Measurements from ENCODE around the gene PSMD12.
"Not testable (repeated sequence)": the region's sequence is repeated elsewhere in the genome, so short reads cannot be mapped to it uniquely, and the experiment has no call there.

The PSMD12 gene

GRCh38 chr17:67366193-67367157 is at the start of gene PSMD12:
TSS of gene PSMD12 (minus strand) at chr17:67366577. CDS start at chr17:67366519, 58 bp downstream.
- DNase-seq, result peak; percentile 90

DNA sequence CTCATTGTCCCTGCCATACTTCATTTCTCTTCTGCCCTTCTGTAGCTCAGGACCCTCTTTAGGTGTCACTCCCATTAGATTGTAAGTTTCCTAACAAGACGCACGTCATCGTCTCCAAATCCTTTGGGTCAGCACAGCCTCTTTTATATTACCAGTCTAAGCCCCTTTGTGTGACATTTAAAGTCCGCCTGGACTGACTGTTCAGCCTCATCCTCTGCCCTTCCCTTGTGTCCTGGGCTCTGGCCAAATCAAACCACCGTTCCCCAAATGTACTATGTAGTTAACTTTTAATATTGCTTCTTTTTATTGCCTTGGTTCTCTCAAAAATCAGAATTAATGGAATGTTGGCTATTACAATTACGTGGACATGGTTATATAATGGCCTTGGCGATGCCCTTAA is 48.9 kb upstream of the PSMD12 start:
- DNase-seq, result no peak

DNA sequence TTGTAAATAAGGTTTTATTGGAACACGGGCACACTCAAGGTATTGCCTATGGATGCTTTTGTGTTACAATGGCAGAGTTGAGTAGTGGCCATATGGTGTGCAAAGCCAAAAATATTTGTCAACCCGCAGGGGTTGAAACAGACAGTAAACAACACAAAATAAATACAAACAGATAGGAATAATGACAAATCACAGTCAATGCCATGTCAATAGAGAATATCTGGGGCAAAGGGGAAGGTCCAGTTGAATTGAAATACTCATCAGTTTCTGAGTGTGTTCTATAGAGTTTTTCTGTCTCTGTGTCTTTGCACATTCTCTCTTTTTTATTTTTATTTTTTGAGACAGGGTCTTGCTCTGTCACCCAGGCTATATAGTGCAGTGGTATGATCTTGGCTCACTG is 48.2 kb upstream of the PSMD12 start:
- DNase-seq, result no peak

DNA sequence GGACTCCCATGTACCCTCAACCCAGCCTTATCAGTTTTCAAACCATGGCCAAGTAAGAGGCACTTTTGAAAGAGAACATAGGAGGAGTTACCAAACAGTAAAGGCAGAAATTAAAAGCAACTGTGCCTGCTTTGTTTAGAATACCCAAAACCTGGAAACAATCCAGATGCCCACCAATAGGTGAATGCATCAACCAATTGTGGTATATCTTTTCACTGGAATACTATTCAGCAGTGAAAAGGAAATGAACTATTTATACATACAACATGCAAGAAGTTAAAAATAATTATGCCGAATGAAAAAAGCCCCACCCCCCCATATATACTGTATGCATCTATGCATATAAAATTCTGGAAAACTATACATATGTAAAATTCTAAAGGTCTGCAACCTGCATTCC is 47.8 kb upstream of the PSMD12 start:
- DNase-seq, result no peak

DNA sequence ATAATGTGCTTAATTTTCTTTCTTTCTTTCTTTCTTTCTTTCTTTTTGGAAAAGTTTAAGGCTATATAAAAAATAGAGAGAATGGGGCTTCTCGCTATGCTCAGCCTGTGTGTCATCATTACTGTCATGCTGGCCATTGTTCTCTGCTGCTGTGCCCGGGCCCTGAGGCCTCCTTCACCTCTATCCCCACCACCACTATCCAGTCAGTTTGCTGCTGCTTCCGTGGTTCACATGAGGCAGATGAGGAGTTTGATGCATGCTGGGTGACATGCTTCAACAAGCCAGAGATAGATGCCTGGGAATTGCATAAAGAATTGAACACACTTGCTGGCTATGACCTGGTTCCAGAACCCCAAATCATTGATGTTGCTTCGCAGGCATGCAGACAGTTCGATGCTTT is 47.0 kb upstream of the PSMD12 start:
- no peak for DNase-seq

- no peak for DNase-seq
Measured at GRCh38 chr17:67412941-67413340, 46.6 kb upstream of the PSMD12 start.

- no peak for DNase-seq
Measured at GRCh38 chr17:67412032-67412431, 45.7 kb upstream of the PSMD12 start.

- DNase-seq, result no peak
Measured at GRCh38 chr17:67411397-67411796, 45.0 kb upstream of the PSMD12 start.

- not testable (repeated sequence) for DNase-seq
Measured at GRCh38 chr17:67408455-67408830, 42.1 kb upstream of the PSMD12 start.

- no peak for DNase-seq
Measured at GRCh38 chr17:67403483-67403882, 37.1 kb upstream of the PSMD12 start.

GRCh38 chr17:67403065-67403464 is 36.7 kb upstream of the PSMD12 start:
- no peak for DNase-seq

DNA sequence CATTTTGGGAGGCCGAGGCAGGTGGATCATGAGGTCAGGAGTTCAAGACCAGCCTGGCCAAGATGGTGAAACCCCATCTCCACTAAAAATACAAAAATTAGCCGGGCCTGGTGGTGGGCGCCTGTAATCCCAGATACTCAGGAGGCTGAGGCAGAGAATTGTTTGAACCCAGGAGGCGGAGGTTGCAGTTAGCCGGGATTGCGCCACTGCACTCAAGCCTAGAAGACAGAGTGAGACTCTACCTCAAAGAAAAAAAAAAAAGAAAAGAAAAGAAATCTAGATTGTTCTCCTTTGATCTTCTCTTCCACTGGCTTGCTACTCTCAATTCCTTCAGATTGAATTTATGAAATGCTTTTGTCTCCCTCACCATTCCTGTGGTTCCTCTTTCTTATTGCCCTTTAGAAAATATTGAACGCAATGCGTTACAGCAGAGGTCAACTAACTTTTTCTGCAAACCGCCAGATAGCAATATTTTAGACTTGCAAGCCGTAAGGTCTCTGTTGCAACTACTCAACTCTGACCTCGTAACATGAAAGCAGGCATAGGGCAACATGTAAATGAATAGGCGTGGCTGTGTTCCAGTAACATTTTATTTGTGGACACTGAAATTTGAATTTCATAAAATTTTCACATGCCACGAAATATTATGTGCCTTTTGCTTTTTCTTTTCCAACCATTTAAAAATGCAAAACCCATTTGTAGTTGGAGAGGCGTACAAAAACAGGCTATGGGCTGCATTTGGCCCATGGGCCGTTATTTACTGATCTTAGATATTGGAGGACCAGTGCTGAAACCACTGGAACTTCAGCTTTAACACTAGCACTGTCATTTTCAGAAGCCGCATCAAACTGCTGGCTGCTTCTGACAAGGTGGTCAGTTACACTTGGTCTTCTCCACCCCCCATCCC is 35.5 kb upstream of the PSMD12 start:
- DNase-seq, result no peak

DNA sequence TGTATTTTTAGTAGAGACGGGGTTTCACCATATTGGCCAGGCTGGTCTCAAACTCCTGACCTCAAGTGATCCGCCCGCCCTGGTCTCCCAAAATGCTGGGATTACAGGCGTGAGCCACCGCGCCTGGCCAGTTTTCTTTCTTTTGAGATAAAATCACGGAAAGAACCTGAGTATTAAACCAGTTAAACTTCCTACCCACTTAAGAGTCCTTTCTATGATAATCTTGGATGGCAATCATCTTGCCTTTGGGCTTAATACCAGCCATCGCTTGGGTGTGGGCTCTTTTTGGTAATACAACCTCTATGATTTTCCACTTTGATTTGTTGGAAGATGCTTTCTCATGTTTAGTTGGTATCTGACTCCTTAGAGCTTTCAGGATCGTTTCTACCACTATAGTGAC is 34.7 kb upstream of the PSMD12 start:
- no peak for DNase-seq

DNA sequence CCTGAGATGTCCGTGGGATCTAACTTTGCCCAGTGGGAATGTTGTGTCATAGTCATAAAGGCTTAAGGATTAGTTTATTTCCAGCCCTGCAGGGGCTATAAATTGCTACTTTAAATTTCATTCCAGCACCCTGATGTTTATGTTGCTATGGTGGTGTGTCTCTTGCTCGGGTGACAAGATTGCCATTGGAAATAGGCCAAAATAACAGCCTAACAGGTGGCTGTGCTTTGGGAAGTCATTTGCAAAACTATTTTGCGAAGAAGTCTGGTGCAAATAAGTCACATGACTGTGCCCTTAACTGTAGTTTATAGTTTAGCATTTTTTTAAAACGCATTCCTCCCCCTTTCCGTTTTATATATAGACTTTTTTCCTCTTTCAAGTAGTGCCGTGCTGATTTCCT is 33.8 kb upstream of the PSMD12 start:
- peak; percentile 1 for DNase-seq

GRCh38 chr17:67399676-67400075 is 33.3 kb upstream of the PSMD12 start:
- no peak for DNase-seq

- no peak for DNase-seq
Measured at GRCh38 chr17:67393809-67394397, 27.5 kb upstream of the PSMD12 start.

DNA sequence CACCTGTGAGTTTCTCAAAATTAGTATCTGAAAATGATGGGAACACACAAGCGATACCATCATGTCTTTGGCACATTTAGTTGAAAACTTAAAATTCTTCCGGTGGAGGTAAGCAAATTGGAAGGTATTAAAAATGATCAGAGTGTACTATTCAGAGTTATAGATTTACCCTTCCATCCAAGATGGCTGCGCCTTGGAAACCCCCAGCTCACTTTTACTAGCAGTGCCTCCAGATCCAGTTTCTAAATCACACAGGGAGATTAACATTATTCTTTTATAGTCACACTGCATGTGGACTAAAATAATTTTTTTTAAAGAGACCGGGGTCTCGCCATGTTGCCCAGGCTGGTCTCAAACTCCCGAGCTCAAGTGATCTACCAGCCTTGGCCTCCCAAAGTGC is 25.7 kb upstream of the PSMD12 start:
- DNase-seq, result no peak

GRCh38 chr17:67390646-67391361 is 24.4 kb upstream of the PSMD12 start:
- DNase-seq, result peak; percentile 6

DNA sequence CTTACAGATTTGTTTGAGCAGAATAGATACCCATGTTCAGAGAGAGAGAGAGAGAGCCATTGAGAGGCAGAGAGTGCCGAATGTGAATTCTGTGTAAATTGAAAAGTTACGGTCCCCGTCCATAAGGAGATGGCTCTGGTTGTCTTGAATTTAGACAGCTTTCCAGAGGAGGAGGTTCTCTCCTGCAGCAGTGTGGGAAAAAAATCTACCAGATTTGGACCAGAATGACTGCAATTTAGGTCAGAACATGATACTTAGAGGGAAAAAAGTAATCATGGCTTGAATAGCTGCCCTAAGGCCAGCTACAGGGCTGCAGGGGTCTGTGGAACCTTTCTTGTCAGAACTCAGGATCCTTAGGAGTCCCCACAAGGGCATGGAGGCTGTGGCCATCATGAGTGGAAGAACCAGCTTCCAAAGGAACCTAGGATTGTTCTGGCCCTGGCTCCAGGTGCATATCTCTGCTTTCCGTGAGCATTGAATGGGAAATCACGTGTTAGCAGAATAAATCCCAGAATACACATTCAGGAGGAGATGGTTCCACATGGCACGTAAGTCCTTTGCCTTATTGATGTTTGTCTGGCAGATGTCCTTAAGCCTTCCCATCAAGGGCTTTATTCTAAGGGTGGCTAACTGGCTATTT is 23.7 kb upstream of the PSMD12 start:
- no peak for DNase-seq

GRCh38 chr17:67388986-67389385 is 22.6 kb upstream of the PSMD12 start:
- no peak for DNase-seq

- not testable (repeated sequence) for DNase-seq
Measured at GRCh38 chr17:67388536-67388935, 22.2 kb upstream of the PSMD12 start.

GRCh38 chr17:67386965-67387551 is 20.7 kb upstream of the PSMD12 start:
- DNase-seq, result peak; percentile 22
